Neural cell (in vitro differentiated cells): ENCODE measurements around the gene NIPBL. TPM values are rescaled to one million over a fixed set of nuclear protein-coding genes. Genes with fewer than 3 reads are reported as not detected.

ENCODE experiments used
- H2AFZ ChIP-seq: fragments of 200-600, 300-800 bp; sonication (generic), shearing (Covaris generic); 2 replicates; pipeline ENCODE4 v1.6.0; 2014; ENCODE audit warnings: low read depth, mild to moderate bottlenecking, antibody characterized with exemption, low read length, moderate library complexity
- H3F3A ChIP-seq: fragments of 200-600 bp; shearing (Covaris generic); 2 replicates; pipeline ENCODE4 v1.6.1; 2016; ENCODE audit warnings: mild to moderate bottlenecking, moderate library complexity, mixed read lengths, antibody characterized with exemption, low read length; ENCODE audit not compliant: insufficient read depth, poor library complexity, severe bottlenecking
- H3K27ac ChIP-seq: fragments of 200-600, 300-800 bp; sonication (generic), shearing (Covaris generic); 2 replicates; pipeline ENCODE4 v1.5.1; 2014; ENCODE audit warnings: mild to moderate bottlenecking, low read length, moderate library complexity
- H3K27me3 ChIP-seq: fragments of 300-800, 200-600 bp; sonication (generic), shearing (Covaris generic); 2 replicates; pipeline ENCODE4 v1.6.0; 2014; ENCODE audit warnings: mild to moderate bottlenecking, low read depth, low read length, moderate library complexity; ENCODE audit not compliant: insufficient read depth
- H3K36me3 ChIP-seq: fragments of 300-800, 200-600 bp; sonication (generic), shearing (Covaris generic); 2 replicates; pipeline ENCODE4 v1.5.1; 2014; ENCODE audit warnings: mild to moderate bottlenecking, antibody characterized with exemption, low read length, moderate library complexity; ENCODE audit not compliant: insufficient read depth
- H3K4me2 ChIP-seq: fragments of 300-800, 200-600 bp; sonication (generic), shearing (Covaris generic); 2 replicates; pipeline ENCODE4 v1.6.0; 2014; ENCODE audit warnings: mild to moderate bottlenecking, low read length
- H3K4me3 ChIP-seq: fragments of 300-800, 200-600 bp; sonication (generic), shearing (Covaris generic); 2 replicates; pipeline ENCODE4 v1.5.1; 2014; ENCODE audit warnings: mild to moderate bottlenecking, low read length, moderate library complexity
- H3K79me2 ChIP-seq: fragments of 200-600 bp; shearing (Covaris generic); replicated peaks from 2 replicates; pipeline ENCODE4 v1.6.0; 2014; ENCODE audit warnings: mild to moderate bottlenecking, low read length, moderate library complexity; ENCODE audit not compliant: insufficient read depth
- H3K9ac ChIP-seq: fragments of 300-800, 200-600 bp; sonication (generic), shearing (Covaris generic); 2 replicates; pipeline ENCODE4 v1.6.1; 2016; ENCODE audit warnings: mild to moderate bottlenecking, low read length, mixed read lengths
- H3K9me2 ChIP-seq: fragments of 200-600 bp; shearing (Covaris generic); 2 replicates; pipeline ENCODE4 v1.6.1; 2016; ENCODE audit warnings: mild to moderate bottlenecking, low read length, mixed read lengths; ENCODE audit not compliant: insufficient read depth
- H3K9me3 ChIP-seq: fragments of 200-600, 300-800 bp; sonication (generic), shearing (Covaris generic); 2 replicates; pipeline ENCODE4 v1.6.1; 2016; ENCODE audit warnings: mild to moderate bottlenecking, mixed run types, low read length, moderate library complexity, mixed read lengths
- H4K20me1 ChIP-seq: fragments of 200-600 bp; shearing (Covaris generic); 2 replicates; pipeline ENCODE4 v1.6.1; 2016; ENCODE audit warnings: mild to moderate bottlenecking, mixed run types; ENCODE audit not compliant: insufficient read depth
- EP300 ChIP-seq: fragments of 450-650 bp; conservative IDR thresholded peaks from 2 replicates; pipeline ENCODE4 v1.6.1; 2014; ENCODE audit warnings: antibody characterized with exemption, mild to moderate bottlenecking, moderate library complexity; ENCODE audit not compliant: poor library complexity, severe bottlenecking
- EZH2 ChIP-seq: fragments of 200-600, 300-800 bp; shearing (Covaris generic), sonication (generic); IDR thresholded peaks from 2 replicates; pipeline ENCODE4 v1.6.1; 2014; ENCODE audit warnings: antibody characterized with exemption, low read length, borderline replicate concordance, mild to moderate bottlenecking; ENCODE audit not compliant: insufficient read depth, poor library complexity, severe bottlenecking
- MXI1 ChIP-seq: fragments of 450-650 bp; conservative IDR thresholded peaks from 2 replicates; pipeline ENCODE4 v1.6.1; 2014; ENCODE audit warnings: antibody characterized with exemption, mild to moderate bottlenecking; ENCODE audit not compliant: poor library complexity, severe bottlenecking
- POLR2AphosphoS5 ChIP-seq: IDR thresholded peaks from 2 replicates; pipeline ENCODE4 v1.6.1; 2012
- RAD21 ChIP-seq: fragments of 450-650 bp; conservative IDR thresholded peaks from 2 replicates; pipeline ENCODE4 v1.6.1; 2014; ENCODE audit warnings: antibody characterized with exemption, mild to moderate bottlenecking, moderate library complexity
- SMC3 ChIP-seq: fragments of 450-650 bp; conservative IDR thresholded peaks from 2 replicates; pipeline ENCODE4 v1.6.1; 2014; ENCODE audit warnings: antibody characterized with exemption, mild to moderate bottlenecking, moderate library complexity; ENCODE audit not compliant: poor library complexity
- TAF1 ChIP-seq: IDR thresholded peaks from 2 replicates; pipeline ENCODE4 v1.6.1; 2012; ENCODE audit warnings: low read depth
- polyA plus RNA-seq: library from polyadenylated mRNA; depleted of rRNA; stranded (reverse); fragments of >200 nt; gene quantifications from 2 replicates; pipeline ENCODE4 v1.2.3, GENCODE V29; 2014
- TF ChIP-seq, protein P1 (sequence below): IDR thresholded peaks from 2 replicates; pipeline ENCODE4 v1.6.1; 2012; ENCODE audit warnings: borderline replicate concordance
- TF ChIP-seq, protein P2 (sequence below): fragments of 450-650 bp; IDR thresholded peaks from 2 replicates; pipeline ENCODE4 v1.5.1; 2014; ENCODE audit warnings: antibody characterized with exemption, mild to moderate bottlenecking, moderate library complexity; ENCODE audit not compliant: poor library complexity, severe bottlenecking

Gene NIPBL
- polyA plus RNA-seq, 1 donor from 2014 or later: 27.5 TPM

DNA sequence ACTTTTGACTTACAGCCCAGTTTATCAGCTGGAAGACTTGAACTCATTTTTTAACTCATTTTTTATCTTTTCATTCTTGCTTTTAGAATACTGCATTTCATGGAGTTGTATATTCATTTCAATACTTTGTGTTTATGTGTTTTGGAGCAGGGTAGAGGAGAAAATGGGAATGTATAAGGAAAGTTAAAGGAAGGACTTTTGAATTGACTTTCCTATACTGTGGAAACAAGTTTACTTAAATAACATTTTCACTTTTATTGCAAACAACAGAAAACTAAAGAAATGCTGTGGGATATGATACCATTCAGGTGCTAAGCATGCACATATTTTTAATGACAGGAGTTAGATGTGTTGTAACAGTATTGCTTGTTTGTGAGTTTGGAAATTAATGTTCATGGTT lies 11.7 kb downstream of the NIPBL start:
- Histone ChIP-seq H3K9me3 (no peaks in the 10 kb centered on the region), H3K27me3 (no peaks in the 10 kb centered on the region), H3K36me3 (no peaks in the 10 kb centered on the region), H4K20me1 (no peaks in the 10 kb centered on the region), H3K9me2 (no peaks in the 10 kb centered on the region), H3K79me2 (peaks cover 89% of the 10 kb centered on the region), H3K4me3 (no peak overlapping the region), H3K4me2 (no peak overlapping the region), H3F3A (peaks cover 3% of the 10 kb centered on the region), H3K9ac (no peak overlapping the region), H2AFZ (no peak overlapping the region), H3K27ac (no peak overlapping the region)
- TF ChIP-seq EP300: no peak
- no peak for TF ChIP-seq MXI1
- no peak for TF ChIP-seq RAD21
- no peak for TF ChIP-seq TAF1
- no peak for TF ChIP-seq POLR2AphosphoS5
- TF ChIP-seq, protein P1, sequence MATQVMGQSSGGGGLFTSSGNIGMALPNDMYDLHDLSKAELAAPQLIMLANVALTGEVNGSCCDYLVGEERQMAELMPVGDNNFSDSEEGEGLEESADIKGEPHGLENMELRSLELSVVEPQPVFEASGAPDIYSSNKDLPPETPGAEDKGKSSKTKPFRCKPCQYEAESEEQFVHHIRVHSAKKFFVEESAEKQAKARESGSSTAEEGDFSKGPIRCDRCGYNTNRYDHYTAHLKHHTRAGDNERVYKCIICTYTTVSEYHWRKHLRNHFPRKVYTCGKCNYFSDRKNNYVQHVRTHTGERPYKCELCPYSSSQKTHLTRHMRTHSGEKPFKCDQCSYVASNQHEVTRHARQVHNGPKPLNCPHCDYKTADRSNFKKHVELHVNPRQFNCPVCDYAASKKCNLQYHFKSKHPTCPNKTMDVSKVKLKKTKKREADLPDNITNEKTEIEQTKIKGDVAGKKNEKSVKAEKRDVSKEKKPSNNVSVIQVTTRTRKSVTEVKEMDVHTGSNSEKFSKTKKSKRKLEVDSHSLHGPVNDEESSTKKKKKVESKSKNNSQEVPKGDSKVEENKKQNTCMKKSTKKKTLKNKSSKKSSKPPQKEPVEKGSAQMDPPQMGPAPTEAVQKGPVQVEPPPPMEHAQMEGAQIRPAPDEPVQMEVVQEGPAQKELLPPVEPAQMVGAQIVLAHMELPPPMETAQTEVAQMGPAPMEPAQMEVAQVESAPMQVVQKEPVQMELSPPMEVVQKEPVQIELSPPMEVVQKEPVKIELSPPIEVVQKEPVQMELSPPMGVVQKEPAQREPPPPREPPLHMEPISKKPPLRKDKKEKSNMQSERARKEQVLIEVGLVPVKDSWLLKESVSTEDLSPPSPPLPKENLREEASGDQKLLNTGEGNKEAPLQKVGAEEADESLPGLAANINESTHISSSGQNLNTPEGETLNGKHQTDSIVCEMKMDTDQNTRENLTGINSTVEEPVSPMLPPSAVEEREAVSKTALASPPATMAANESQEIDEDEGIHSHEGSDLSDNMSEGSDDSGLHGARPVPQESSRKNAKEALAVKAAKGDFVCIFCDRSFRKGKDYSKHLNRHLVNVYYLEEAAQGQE: no peak
- no peak for TF ChIP-seq SMC3
- TF ChIP-seq, protein P2, sequence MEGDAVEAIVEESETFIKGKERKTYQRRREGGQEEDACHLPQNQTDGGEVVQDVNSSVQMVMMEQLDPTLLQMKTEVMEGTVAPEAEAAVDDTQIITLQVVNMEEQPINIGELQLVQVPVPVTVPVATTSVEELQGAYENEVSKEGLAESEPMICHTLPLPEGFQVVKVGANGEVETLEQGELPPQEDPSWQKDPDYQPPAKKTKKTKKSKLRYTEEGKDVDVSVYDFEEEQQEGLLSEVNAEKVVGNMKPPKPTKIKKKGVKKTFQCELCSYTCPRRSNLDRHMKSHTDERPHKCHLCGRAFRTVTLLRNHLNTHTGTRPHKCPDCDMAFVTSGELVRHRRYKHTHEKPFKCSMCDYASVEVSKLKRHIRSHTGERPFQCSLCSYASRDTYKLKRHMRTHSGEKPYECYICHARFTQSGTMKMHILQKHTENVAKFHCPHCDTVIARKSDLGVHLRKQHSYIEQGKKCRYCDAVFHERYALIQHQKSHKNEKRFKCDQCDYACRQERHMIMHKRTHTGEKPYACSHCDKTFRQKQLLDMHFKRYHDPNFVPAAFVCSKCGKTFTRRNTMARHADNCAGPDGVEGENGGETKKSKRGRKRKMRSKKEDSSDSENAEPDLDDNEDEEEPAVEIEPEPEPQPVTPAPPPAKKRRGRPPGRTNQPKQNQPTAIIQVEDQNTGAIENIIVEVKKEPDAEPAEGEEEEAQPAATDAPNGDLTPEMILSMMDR: no peak
- TF ChIP-seq EZH2: no peak

DNA sequence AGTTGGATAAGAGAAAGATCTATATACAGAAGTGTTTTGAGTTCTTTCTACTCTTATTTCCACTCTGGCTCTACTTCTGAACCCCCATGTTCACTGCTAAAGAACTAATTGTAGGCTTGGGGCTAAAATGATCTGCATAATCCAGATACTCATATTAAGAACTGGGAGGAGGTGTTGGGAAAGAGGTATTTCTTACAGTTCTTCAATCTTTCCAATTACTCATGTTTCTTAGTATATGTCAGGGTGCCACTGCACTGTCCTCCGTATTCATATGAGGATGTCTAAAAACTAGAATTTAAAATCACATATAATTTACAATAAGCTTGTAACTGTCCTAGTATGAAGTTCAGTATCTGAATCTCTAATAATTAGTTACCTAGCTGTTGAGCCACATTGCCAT lies 12.7 kb downstream of the NIPBL start:
- TF ChIP-seq EP300 (no peak), RAD21 (no peak), EZH2 (no peak), POLR2AphosphoS5 (no peak), TAF1 (no peak), SMC3 (no peak), MXI1 (no peak)
- TF ChIP-seq, protein P2: no peak
- TF ChIP-seq, protein P1: no peak
- Histone ChIP-seq H3K9me2 (no peaks in the 10 kb centered on the region), H2AFZ (no peak overlapping the region), H3F3A (peaks cover 3% of the 10 kb centered on the region), H3K36me3 (no peaks in the 10 kb centered on the region), H3K9me3 (no peaks in the 10 kb centered on the region), H3K27ac (no peak overlapping the region), H3K27me3 (no peaks in the 10 kb centered on the region), H3K9ac (no peak overlapping the region), H3K4me3 (no peak overlapping the region), H3K79me2 (peaks cover 89% of the 10 kb centered on the region), H4K20me1 (no peaks in the 10 kb centered on the region), H3K4me2 (no peak overlapping the region)
